Measurements from ENCODE around the gene CABP2.
"Not testable (repeated sequence)": the region's sequence is repeated elsewhere in the genome, so short reads cannot be mapped to it uniquely, and the experiment has no call there.

The CABP2 gene

GRCh38 chr11:67494371-67495233, 28.6 kb downstream of the CABP2 start:
- no peak for DNase-seq (ENCODE audit: low read depth, low spot score)

GRCh38 chr11:67493548-67494370, 29.5 kb downstream of the CABP2 start:
- DNase-seq (ENCODE audit: low read depth, low spot score), result no peak

DNA sequence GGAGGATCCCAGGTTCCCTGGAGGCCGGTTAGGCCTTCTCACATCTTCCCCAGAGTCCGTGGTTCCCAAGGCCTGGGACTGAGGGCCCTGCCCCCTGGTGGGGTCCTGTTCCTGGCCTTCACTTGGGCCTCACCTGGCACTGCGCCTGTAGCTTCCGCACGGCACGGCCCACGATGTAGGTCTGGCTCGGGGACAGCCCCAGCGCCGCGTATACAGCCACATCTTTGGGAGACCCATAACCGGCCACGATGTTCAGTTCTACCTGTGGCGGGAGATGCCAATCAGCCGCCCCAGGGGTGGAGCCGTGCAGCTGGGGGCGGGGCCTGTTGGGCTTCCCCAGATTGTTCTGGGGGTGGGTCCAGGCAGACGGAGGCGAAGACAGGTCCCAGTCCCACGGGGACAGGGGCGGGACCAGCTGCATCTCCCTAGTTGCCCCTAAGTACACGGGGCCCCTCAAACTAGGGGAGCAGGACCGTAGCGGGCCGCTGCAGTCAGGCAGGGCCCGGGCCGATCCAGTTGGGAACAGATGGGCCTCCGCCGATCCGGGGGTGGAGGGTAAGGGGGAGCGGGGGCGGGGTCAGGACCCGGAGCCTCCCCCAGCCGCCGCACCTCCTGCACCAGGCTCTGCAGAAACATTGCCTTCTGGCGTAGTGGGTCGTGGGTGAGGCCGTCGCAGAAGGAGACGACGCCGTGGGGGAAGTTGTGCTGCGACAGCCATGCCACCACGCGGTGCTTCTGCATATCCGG, 30.3 kb downstream of the CABP2 start:
- no peak for DNase-seq (ENCODE audit: low read depth, low spot score)

DNA sequence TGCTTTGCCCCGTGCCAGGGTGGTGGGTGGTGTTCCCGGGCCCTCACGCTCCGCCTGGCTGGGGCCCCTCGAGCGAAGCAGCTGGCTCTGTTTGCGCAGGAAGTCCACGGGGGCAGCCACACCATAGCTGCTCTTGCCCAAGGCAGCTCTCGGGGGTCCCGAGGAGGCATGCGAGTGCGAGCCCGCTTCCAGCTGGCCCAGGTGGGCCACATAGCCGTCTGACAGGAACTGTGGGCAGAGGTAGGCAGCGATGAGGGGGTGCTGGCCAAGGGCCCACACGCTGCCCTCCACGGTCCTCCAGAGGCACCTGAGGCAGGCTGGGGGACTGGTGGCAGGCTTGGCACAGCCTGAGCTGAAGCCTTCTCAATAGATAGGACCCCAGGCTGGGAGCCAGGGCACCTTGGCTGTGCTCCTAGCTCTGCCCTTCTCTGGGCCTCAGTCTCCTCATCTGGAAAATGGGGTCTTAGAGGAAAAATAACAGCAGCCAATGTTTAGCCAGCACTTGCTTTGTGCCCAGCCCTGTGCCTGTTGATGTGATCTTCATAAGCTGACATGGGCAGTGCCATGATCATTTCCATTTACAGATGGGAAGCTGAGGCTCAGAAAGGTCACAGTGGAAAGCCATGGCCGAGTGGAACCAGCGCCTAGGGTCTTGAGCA, 31.0 kb downstream of the CABP2 start:
- DNase-seq (ENCODE audit: low read depth, low spot score), result no peak

DNA sequence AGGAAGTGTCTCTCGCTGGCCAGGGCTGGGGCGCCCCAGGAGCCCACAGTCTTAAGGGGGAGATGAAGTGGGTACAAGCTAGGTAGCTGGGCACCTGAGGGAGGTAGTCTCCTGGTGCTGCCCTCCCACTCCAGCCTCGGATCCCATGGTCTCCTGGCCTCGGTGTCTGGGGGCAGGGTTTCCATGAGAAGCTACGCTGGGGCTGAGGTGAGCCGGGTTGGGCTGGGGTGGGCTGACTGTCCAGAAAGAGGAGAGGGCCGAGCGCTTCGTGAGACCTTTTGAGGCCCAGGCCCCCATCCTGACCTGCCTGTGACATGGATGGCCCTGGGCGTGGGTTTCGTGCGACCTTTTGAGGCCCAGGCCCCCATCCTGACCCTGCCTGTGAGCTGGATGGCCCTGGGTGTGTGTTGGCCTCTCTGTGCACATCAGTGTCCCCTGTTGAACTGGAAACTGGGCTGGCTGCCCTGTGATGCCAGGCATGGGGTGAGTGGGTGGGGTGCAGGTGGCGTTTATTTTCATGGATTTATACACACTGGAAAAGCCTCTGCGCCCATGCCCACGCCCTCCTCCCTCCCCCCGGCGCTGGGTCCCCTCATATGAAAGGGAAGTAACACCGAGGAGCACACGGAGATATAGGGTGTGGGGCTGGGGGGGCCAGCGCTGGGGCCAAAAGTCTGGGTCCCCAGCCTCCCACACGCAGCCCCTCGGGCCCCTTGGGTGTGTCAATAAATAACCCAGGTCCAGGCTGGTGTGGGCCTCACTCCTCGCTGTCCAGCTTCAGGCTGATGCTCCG, 31.8 kb downstream of the CABP2 start:
- DNase-seq (ENCODE audit: low read depth, low spot score), result no peak

DNA sequence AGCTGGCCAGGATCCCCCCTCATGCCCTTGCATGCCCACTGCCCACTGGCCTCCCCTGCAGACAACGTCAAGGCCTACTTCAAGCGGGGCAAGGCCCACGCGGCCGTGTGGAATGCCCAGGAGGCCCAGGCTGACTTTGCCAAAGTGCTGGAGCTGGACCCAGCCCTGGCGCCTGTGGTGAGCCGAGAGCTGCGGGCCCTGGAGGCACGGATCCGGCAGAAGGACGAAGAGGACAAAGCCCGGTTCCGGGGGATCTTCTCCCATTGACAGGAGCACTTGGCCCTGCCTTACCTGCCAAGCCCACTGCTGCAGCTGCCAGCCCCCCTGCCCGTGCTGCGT, 32.5 kb downstream of the CABP2 start:
- DNase-seq (ENCODE audit: low read depth, low spot score), result no peak

- DNase-seq (ENCODE audit: low read depth, low spot score), result no peak
Measured at GRCh38 chr11:67489885-67490726, 33.1 kb downstream of the CABP2 start.

- DNase-seq (ENCODE audit: low read depth, low spot score), result no peak
Measured at GRCh38 chr11:67489203-67489884, 33.9 kb downstream of the CABP2 start.

GRCh38 chr11:67486481-67487195, 36.6 kb downstream of the CABP2 start:
- no peak for DNase-seq (ENCODE audit: low read depth, low spot score)

DNA sequence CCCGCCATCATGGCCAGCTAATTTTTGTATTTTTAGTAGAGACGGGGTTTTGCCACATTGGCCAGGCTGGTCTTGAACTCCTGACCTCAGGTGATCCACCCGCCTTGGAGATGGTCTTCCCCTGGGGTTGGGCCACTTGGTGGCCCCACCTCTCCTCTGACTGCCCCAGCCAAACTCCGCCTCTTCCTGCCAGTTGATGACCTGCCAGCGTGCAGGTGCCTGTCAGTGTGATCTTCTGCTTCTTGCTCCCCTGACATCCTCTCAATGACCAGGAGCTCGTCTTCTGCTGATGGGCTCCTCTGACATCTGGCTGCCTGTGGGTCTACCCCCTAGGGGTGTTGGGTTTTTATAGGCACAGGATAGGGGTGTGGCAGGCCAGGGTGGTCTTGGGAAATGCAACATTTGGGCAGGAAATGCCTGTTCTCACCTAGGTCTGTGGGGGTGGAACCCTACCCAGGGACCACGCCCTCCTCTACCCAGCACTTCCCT, 37.3 kb downstream of the CABP2 start:
- not testable (repeated sequence) for DNase-seq (ENCODE audit: low read depth, low spot score)

DNA sequence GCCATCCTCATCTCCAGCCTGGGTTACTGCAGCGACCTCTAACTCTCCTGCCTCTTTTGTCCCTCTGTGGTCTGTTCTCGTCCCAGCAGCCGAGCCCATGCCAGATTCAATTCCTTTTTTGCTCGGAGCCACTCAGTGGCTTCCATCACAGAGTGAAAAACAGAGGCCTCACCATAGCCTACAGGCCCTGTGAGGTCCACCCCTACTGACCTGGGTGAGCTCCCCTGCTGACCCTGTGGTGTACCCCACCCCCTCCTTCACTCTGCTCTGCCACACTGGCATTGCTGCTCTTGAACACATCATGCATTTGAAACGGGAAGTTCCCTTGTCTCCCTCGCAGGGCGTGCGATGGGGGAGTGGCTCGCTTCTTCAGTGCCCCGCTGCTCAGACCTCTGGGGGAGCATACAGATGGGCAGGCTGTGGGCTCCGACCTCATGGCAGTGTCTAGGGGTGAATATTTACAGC, 38.4 kb downstream of the CABP2 start:
- DNase-seq (ENCODE audit: low read depth, low spot score), result no peak

DNA sequence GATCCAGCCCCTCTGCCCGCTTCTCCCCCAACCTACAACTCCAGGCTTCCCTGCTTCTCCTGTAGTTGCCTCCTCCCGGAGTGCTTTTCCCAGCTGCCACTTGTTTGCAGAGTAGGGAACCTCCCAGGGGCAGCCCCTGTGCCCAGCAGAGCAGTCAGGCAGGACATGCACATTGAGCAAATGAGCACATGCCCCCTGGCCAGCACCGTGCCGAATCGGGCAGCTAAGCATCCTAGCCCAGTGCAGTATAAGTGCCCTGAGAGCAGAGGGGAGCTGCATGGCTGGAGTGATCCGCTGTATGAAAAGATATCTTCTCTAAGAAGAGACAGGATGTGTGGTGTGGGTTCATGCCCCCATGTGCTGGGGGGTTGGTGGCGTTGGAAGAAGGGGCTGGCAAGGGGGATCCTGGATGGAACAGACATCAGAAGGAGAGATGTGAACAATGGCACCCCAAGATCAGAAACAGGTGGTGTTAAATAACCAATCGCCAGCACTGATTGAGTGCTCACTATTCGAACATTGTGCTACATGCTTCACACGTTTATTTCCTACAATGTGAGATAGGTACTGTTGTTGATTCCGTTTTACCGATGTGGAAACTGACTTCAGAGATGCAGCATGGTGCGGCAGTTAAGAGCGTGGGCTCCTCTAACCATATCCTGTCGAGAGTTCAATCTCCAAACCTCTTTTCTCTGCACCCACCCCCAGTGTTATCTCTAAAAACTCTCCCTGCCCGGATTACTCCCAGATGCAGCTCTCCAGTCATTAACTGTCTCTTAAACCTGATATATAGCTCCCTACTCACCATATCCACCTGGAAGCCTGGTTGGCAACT, 39.2 kb downstream of the CABP2 start:
- DNase-seq (ENCODE audit: low read depth, low spot score), result no peak

DNA sequence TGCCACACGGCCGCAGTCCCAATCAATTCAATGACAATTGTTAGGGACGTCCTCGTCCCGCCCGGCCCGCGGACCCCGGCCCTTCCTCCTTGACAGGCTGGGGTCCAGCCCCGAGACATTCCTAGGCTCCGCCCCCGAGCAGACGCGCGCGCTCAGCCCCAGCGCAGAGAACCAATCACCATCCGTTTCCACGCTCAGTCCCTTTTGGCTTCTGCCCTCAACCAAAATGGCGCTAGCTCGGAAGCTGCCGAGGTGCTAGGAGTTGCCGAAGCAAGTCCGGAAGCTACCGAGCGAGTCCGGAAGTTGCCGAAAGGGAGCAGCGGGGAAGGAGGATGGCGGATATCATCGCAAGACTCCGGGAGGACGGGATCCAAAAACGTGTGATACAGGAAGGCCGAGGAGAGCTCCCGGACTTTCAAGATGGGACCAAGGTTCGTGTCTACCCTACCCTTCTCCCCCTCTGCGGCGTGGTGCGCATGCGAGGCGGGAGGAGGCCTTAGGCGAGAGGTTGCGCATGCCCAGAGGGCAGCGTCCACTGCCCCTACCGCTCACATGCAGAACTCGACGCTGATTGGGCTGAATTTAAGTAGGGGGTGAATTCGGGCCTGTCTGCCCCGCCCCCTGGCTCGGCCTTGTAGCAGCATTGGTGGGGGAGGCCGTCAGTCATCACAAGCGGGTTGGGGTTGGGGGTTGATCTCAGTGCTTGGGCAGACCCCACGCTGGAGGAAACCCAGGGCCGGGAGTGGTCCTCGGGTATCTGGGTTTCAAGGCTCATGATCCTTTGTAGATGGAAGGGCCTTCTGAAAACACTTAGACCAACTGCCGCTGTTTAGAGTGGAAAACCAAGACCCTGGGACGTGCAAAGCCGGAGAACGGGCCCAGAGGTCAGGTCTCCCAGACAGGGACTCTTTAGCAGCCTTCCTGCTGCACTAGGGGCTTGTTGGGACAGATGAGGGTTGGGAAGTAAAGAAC, 40.1 kb downstream of the CABP2 start, which contains the start of gene AIP:
Gene AIP, plus strand, starts transcription at position 200 of the 972 bp plus-strand sequence. Its CDS starts 133 bp downstream, at position 333.
- peak; percentile 95 for DNase-seq (ENCODE audit: low read depth, low spot score)

GRCh38 chr11:67482275-67482826, 40.9 kb downstream of the CABP2 start:
- no peak for DNase-seq (ENCODE audit: low read depth, low spot score)

- not testable (repeated sequence) for DNase-seq (ENCODE audit: low read depth, low spot score)
Measured at GRCh38 chr11:67477344-67478050, 45.7 kb downstream of the CABP2 start.
